Suppressor macrophage (primary cell): ENCODE measurements around the gene METRNL.

Experiments
- DNase-seq, 4 experiments: peaks; one replicate each; pipeline ENCODE4 v3.0.0-alpha.2; 2020 to 2022

METRNL gene

DNA sequence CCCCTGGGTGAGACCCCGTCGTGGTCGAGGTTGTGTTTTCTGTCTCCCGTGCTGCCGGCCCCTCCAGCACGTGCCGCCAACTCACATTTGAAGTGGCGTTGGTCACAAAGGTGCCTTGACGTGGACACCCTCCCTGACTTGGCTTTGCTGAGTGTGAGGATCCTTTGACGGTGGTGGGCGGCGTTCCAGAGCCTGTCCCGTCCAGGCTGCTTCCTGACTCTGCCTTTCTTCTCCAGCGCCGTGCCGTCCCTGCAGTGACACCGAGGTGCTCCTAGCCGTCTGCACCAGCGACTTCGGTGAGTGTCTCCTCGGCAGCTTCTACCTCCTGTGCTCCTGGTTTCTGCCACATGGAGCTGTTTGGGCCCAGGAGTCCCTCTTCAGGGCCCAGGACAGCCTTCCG is 13.5 kb downstream of the METRNL start:
- no peak for DNase-seq

DNA sequence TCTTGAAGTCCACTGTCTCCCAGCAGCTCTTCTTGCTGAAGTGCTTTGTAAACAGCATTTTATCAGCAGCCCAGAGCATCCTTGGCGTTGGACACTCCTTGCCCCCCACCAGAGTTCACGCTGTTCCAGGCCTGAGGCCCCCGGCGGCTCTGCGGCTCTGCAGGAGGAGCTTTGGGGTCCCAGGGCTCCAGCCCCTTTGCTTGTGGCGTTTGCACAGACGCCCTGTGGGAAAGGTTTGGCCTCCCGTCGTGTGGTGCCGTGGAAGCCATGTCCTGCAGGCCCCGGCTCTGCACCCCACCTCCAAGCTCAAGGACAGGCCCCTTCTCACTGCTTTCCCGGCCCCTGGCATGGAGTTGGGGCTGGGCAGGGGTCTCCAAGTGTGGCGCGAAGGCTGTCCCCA is 14.1 kb downstream of the METRNL start:
- DNase-seq, result no peak

- DNase-seq, result no peak
Measured at GRCh38 chr17:83094291-83094690, 14.9 kb downstream of the METRNL start.

GRCh38 chr17:83095016-83095415 is 15.6 kb downstream of the METRNL start:
- no peak for DNase-seq

- DNase-seq, result no peak
Measured at GRCh38 chr17:83096401-83097224, 17.2 kb downstream of the METRNL start.

GRCh38 chr17:83097831-83098230 is 18.4 kb downstream of the METRNL start:
- DNase-seq, result no peak

DNA sequence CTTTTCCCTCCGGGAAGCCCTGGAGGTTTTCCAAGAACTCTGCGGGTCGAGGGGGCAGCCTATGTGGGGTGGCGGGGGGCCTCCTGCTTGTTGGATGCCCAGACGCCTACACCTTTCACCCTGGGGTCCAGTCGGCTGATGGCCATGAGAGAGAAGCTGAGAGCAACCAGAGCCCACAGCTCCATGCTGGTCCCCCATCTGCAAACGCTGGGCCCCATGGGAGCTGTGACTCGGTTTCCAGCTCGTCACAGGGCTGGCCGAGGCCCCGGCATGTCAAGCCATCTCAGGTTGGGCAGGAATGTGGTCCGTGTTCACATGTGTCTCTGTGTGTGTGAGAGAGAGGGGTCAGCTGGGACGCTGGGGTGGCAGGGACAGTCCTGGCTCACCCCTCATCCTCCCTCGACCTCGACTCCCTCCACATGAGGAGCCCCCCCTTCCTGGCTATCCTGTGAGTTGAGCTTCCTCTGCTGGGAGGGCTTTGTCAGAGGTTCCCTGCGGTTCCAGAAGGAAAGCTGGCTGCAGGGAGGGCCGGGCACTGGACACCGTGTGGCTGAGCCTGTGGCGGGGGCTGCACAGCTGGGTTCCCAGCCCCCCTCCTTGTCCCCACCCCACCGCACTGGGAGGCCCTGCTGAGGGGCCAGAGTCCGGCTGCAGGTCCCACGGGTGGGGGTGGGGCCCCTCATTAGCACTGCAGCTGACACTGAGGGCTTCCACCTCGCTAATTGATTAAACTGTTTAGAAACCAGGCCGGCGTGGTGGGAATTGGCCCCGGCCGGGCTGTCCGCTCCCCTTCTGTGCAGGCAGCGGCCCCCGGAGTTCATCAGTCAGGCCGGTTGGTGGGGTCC is 19.1 kb downstream of the METRNL start:
- peak in 1 of 4 experiments; percentile 40 for DNase-seq

DNA sequence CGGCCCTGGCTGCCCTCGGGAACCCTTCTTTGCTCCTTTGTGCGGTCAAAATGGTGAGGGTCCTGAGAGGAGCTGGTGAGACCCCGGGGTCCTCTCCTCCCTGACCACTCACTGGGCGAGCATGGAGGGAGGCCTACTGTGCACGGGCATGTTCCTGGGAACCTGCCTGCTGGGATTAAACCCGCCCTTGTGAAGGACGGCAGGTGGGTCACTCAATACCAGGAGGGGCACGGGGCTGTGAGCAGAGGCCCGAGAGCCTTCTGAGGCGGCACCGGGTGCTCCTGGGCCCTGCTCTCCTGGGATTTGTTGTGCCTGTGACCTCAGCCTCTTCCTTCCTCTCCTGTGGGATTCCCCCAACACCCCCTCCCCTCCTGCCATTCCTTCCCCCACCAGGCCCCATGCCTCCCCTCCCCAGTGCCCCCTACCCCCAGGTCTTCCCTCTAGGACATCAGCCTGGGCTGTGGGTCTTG is 19.7 kb downstream of the METRNL start:
- no peak for DNase-seq

DNA sequence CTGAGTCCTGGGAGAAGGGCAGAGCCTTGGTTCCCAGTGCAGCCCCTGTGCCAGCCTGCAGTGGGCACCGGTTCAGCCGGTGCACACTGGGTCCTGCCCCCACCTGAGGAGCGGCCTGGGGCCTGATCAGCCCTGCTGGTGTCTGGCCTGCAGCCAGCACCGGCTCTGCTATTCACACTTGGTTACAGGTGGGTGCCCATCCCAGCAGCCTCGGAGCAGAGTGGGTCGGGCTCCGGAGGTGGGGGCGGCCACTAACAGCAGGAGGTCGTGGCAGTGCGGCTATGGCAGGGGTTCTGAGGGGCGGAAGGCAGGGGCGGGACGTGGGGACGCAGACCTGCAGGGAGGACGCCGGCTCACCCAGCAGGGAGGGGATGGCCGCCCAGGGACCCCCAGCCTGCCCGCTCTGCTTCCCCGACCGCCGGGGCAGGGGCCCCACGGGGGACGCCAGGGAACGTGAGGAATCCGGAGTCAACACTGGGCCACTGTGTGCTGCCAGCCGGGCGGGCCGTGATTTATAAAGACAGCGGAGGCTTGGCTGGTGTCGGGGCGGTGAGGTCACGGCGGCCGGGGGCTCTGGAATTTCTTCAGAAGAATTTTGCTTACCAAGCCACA is 20.3 kb downstream of the METRNL start:
- DNase-seq, result peak in 2 of 4 experiments; percentile 50 to 56

DNA sequence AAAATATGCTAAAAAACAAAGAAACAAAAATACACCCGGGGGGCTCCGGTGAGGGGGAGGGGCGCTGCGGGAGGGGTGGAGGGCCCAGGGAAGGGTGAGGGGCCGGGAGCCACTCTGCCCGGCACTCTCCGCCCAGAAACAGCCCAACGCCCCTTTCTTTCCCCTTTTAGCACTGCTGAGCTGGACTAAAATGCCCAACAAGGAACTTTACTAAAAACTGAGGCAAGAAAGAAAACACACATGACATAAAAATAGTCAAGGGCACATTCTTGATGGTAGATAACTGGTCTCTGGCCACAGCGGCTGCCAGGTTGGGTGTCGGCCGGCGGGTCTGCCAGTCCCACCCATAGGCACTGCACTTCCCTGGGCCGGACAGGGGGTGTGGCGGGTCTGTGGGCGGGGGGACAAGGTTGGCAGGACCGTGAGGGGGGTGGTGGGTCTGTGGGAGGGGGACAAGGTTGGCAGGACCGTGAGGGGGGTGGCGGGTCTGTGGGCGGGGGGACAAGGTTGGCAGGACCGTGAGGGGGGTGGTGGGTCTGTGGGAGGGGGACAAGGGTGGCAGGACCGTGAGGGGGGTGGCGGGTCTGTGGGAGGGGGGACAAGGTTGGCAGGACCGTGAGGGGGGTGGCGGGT is 20.9 kb downstream of the METRNL start:
- DNase-seq, result peak; percentile 57 to 68 (median 58)

DNA sequence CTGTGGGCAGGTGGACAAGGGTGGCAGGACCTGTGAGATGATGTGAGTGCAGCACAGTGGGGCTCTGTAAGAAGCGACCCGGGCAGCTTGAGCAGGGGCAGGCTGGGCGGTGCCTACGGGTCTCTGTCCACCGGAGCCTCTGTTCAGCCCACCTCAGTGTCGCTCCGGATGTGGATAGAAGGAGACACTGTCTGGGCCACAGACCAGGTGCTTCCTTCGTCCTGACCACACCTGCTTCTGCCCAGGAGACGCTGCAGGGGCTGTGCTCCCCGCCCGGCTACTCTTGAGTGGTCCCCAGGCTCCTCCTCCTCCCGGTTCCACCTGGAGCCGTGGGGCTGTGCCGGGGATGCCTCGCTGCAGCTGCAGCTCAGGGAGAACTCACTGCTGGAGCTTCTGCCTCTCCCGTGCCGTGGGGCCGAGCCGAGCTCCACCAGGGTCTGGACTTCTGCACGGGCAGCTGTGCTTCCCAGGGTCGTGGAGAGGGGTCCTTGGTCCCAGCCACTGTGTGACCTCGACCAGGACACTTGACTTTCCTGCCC is 21.5 kb downstream of the METRNL start:
- no peak for DNase-seq

DNA sequence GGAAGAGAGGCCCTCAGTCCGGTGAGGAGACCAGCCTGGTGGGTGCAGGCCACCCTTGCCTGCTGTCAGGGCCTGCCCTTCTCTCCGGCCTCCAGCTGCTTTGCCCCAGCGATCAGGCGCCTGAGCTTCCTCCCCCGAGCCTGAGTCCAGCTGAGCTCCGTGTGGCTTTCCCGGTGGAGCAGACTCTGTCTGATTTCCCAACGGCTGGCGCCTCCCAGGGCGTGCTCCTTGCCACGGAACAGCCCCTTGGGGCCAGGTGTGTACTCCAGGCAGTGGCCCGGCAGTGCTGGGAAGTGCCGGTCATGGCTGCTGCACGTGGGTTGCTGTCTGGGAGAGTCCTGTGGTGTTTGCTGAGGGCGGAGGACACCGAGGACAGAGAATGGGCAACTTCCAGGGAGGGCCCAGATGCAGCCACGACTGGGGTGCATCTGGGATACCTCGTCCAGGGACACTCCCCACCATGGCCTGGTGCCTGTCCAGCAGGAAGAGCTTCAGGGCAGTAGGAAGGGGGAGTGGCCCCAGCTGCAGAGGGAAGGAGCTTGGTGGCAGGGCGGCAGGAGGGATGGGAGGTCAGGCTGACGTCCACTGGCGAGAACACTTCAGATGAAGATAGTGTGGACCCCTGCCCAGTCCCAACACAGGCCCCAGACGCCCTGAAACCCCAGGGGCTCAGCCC is 22.5 kb downstream of the METRNL start:
- DNase-seq, result no peak

GRCh38 chr17:83103200-83103942 is 24.0 kb downstream of the METRNL start:
- DNase-seq, result peak in 3 of 4 experiments; percentile 53 to 86 (median 58)

DNA sequence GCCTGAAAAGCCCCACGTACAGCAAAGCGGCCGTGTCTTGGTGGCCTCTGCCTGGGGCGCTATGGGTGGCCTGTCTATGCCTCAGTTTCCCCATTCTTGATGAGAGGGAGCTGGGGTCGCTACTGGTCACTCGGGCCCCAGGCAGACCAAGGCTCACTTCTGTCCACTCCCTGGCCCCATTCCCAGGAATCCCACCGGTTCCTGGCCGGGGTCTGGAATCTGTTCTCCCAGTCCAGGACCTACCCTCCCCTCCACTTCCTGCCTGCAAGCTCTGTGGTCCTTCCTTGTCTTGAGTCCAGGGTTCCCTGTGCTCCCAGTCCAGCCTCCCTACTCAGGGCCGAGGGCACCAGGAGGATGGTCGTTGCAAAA is 24.5 kb downstream of the METRNL start:
- no peak for DNase-seq

- DNase-seq, result no peak
Measured at GRCh38 chr17:83104577-83105505, 25.4 kb downstream of the METRNL start.

DNA sequence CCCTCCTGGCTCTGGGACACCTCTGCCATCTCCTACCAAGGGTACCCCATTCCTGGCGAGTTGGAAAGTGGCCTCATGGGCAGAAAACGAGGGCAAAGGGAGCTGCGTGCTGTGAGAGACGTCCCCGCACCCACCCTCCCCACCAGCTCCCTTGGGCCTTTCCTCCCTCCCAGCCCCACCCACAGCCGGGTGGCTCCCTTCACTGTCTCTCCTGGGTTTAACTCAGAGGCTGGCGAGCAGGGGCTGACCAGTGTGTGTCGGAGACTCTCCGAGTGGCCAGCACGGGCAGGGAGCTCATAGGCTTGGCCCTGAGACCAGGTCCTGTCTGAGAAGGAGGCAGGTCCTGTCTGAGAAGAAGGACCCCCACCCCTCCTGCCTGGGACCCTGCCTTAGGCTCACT is 26.1 kb downstream of the METRNL start:
- no peak for DNase-seq

DNA sequence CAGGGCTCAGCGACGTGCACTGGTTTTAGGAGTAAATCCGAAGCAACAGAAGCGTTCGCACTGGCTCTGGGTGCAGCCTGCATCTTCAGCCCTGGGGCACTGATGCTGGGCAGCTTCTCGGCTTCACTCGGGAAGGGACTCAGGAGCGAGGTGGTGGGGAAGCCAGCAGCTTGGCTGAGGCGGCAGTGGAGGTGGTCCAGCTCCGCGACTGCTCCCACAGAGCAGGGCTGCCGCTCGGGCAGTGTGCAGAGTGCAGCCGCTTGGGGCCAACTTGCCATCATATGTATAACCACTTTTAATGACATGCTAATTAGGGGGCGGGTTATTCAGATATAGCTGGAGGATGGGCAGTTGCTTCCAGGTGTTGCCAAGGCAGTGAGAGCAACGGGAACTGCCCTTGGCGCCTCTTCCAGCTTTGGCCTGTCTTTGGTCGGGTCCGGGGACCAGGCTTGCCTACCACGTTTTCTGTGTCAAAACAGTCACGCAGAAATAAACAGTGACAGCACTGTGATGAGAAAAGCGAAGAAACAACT is 26.7 kb downstream of the METRNL start:
- no peak for DNase-seq

DNA sequence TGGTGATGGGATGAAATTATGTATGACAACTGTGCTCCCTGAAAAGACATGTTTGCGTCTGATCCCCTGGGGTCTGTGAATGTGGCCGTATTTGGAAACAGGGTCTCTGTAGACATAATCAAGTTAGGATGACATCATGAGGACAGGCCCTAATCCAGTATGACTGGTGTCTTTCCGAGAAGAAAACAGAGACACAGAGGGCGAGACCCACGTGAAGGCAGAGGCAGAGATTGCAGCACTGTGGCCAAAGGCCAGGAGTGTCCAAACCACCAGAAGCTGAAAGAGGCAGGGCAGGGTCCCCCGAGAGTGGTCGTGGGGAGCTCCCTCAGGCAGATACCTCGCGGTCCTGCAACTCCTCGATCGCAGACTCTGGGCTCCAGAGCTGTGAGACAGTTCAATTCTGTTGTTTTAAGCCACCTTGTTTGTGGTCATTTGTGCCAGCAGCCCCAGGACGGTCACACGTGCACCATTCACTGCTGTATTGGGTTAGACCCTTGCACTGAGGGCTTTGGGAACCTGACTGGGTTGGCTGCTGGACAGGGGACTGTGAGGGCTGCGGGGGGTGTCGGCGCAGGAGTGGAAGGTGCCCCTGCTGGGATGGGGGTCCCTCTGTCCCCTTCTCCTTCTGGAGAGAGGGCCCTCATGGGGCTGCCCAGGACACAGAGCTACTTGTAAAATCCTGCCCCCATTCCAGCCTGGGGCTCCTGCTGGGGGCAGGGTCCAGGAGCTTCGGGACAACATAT is 27.7 kb downstream of the METRNL start:
- no peak for DNase-seq

GRCh38 chr17:83107656-83108048 is 28.2 kb downstream of the METRNL start:
- DNase-seq, result no peak
